ENCODE data around the gene TP53TG3.
"Not testable (repeated sequence)": the region's sequence is repeated elsewhere in the genome, so short reads cannot be mapped to it uniquely, and the experiment has no call there.

TP53TG3 gene

GRCh38 chr16:32676065-32676464 is at the start of gene TP53TG3:
TP53TG3 (minus strand) TSS chr16:32676165; CDS start chr16:32676097, 68 bp downstream.
- not testable (repeated sequence) for DNase-seq

GRCh38 chr16:32650876-32651275 is 25.1 kb downstream of the TP53TG3 start:
- DNase-seq: not testable (repeated sequence)

- DNase-seq: not testable (repeated sequence)
Observed at GRCh38 chr16:32647562-32647961, 28.4 kb downstream of the TP53TG3 start.

GRCh38 chr16:32646780-32647179 is 29.2 kb downstream of the TP53TG3 start:
- DNase-seq: not testable (repeated sequence)

- not testable (repeated sequence) for DNase-seq
Observed at GRCh38 chr16:32646177-32646576, 29.8 kb downstream of the TP53TG3 start.

GRCh38 chr16:32645278-32645908 is 30.6 kb downstream of the TP53TG3 start:
- DNase-seq: not testable (repeated sequence)

- DNase-seq: not testable (repeated sequence)
Observed at GRCh38 chr16:32644715-32645114, 31.2 kb downstream of the TP53TG3 start.

- DNase-seq: not testable (repeated sequence)
Observed at GRCh38 chr16:32637614-32638013, 38.4 kb downstream of the TP53TG3 start.

- not testable (repeated sequence) for DNase-seq
Observed at GRCh38 chr16:32632096-32632495, 43.9 kb downstream of the TP53TG3 start.

All from retina (tissue), 1 donor.